Liver (tissue), 9 donors: ENCODE measurements around the gene INTS15. TPM values are rescaled to one million over a fixed set of nuclear protein-coding genes. Genes with fewer than 3 reads are reported as not detected.

Experiments
- DNase-seq: peaks from one replicate; pipeline ENCODE4 v3.0.0-alpha.2; 2017; ENCODE audit warnings: low spot score
- H3K27ac ChIP-seq, 2 donors: one replicate each; pipeline ENCODE4 v1.7.0; 2013; ENCODE audit warnings: inconsistent platforms in 2 of 2, low read length in 2 of 2, control low read depth in 1 of 2, low read depth in 1 of 2, mild to moderate bottlenecking in 1 of 2
- H3K27me3 ChIP-seq, 4 donors: one replicate each; pipeline versions ENCODE4 v1.6.1 to v1.7.0; 2013; ENCODE audit warnings: low read length in 3 of 4, inconsistent platforms in 1 of 4, mild to moderate bottlenecking in 1 of 4, moderate library complexity in 1 of 4; ENCODE audit not compliant: control insufficient read depth in 4 of 4, insufficient read depth in 4 of 4
- H3K36me3 ChIP-seq, 4 donors: one replicate each; pipeline versions ENCODE4 v1.6.1 to v1.7.0; 2013; ENCODE audit warnings: low read length in 3 of 4, mild to moderate bottlenecking in 3 of 4, low read depth in 1 of 4, moderate library complexity in 1 of 4; ENCODE audit not compliant: control insufficient read depth in 4 of 4, insufficient read depth in 3 of 4
- H3K4me1 ChIP-seq, 4 donors: one replicate each; pipeline versions ENCODE4 v1.6.1 to v1.7.0; 2013; ENCODE audit warnings: low read length in 3 of 4, mild to moderate bottlenecking in 3 of 4, moderate library complexity in 1 of 4; ENCODE audit not compliant: control insufficient read depth in 4 of 4, insufficient read depth in 4 of 4
- H3K4me3 ChIP-seq, 3 donors: one replicate each; pipeline versions ENCODE4 v1.6.1 to v1.7.0; 2013; ENCODE audit warnings: low read length in 3 of 3, control low read depth in 1 of 3, low read depth in 1 of 3, mild to moderate bottlenecking in 1 of 3
- H3K9ac ChIP-seq, 2 donors: one replicate each; pipeline ENCODE4 v1.7.0; 2013; ENCODE audit warnings: low read length in 2 of 2, mild to moderate bottlenecking in 2 of 2, moderate library complexity in 2 of 2, control low read depth in 1 of 2, low read depth in 1 of 2
- H3K9me3 ChIP-seq, 4 donors: one replicate each; pipeline versions ENCODE4 v1.6.1 to v1.7.0; 2013; ENCODE audit warnings: low read length in 3 of 4; ENCODE audit not compliant: control insufficient read depth in 4 of 4
- CTCF ChIP-seq: fragments of 150-350 bp; IDR thresholded peaks from 2 replicates; pipeline ENCODE4 v1.5.1; 2017; ENCODE audit warnings: improper control_type of control experiment, low read depth, low read length; ENCODE audit not compliant: missing input control
- EGR1 ChIP-seq, 2 donors: IDR thresholded peaks; 2 replicates each; pipeline ENCODE4 v1.6.1; 2016 to 2018; ENCODE audit warnings: antibody characterized with exemption in 2 of 2, low read depth in 2 of 2
- FOXA1 ChIP-seq: IDR thresholded peaks from 2 replicates; pipeline ENCODE4 v1.6.1; 2016; ENCODE audit warnings: antibody characterized with exemption
- FOXA2 ChIP-seq: IDR thresholded peaks from 2 replicates; pipeline ENCODE4 v1.6.1; 2016; ENCODE audit warnings: antibody characterized with exemption
- GABPA ChIP-seq, 2 donors: IDR thresholded peaks in 1 of 2; conservative IDR thresholded peaks in 1 of 2; 2 replicates each; pipeline ENCODE4 v1.6.1; 2016; ENCODE audit warnings: antibody characterized with exemption in 2 of 2, mild to moderate bottlenecking in 1 of 2, moderate library complexity in 1 of 2
- HNF4A ChIP-seq, 2 donors: conservative IDR thresholded peaks; 2 replicates each; pipeline ENCODE4 v1.6.1; 2016; ENCODE audit warnings: antibody characterized with exemption in 2 of 2, mild to moderate bottlenecking in 2 of 2
- HNF4G ChIP-seq: IDR thresholded peaks from 2 replicates; pipeline ENCODE4 v1.6.1; 2016; ENCODE audit warnings: antibody characterized with exemption
- JUND ChIP-seq, 2 donors: IDR thresholded peaks; 2 replicates each; pipeline ENCODE4 v1.6.1; 2016; ENCODE audit warnings: antibody characterized with exemption in 2 of 2
- NR2F2 ChIP-seq: IDR thresholded peaks from 2 replicates; pipeline ENCODE4 v1.6.1; 2016; ENCODE audit warnings: antibody characterized with exemption
- RAD21 ChIP-seq, 2 donors: IDR thresholded peaks; 2 replicates each; pipeline ENCODE4 v1.6.1; 2016; ENCODE audit warnings: antibody characterized with exemption in 2 of 2, mild to moderate bottlenecking in 2 of 2
- RXRA ChIP-seq, 2 donors: IDR thresholded peaks; 2 replicates each; pipeline ENCODE4 v1.6.1; 2017 to 2018; ENCODE audit warnings: antibody characterized with exemption in 2 of 2, mild to moderate bottlenecking in 1 of 2
- SP1 ChIP-seq: IDR thresholded peaks from 2 replicates; pipeline ENCODE4 v1.6.1; 2018; ENCODE audit warnings: antibody characterized with exemption, mild to moderate bottlenecking
- TAF1 ChIP-seq: conservative IDR thresholded peaks from 2 replicates; pipeline ENCODE4 v1.6.1; 2016; ENCODE audit warnings: antibody characterized with exemption, mild to moderate bottlenecking
- YY1 ChIP-seq: IDR thresholded peaks from 2 replicates; pipeline ENCODE4 v1.6.1; 2016; ENCODE audit warnings: antibody characterized with exemption, mild to moderate bottlenecking
- ZBTB33 ChIP-seq: IDR thresholded peaks from 2 replicates; pipeline ENCODE4 v1.6.1; 2016; ENCODE audit warnings: antibody characterized with exemption
- WGBS: extraction: QIAGEN DNeasy Blood & Tissue Kit; methylation state at CpG from one replicate; pipeline ENCODE4 v1.1.7; 2013; 5-methylcytosine and 5-hydroxymethylcytosine counted together
- polyA plus RNA-seq, 2 donors: library from polyadenylated mRNA; stranded (reverse) in 1 of 2; unstranded in 1 of 2; fragments of 200-250 nt in 1 of 2; fragments of >200 nt in 1 of 2; fragmentation: Nextera tagmentation in 1 of 2; extraction: Ambion mirVana in 1 of 2; gene quantifications; one replicate each; pipeline versions ENCODE4 v1.2.1 to v1.2.3, GENCODE V29; 2013 to 2015
- total RNA-seq, 2 donors: library from RNA; depleted of rRNA; stranded (reverse); fragments of >200 nt; gene quantifications; one replicate each; pipeline ENCODE4 v1.2.3, GENCODE V29; 2014
- TF ChIP-seq, protein P1 (sequence below): IDR thresholded peaks from 2 replicates; pipeline ENCODE4 v1.6.1; 2016; ENCODE audit warnings: antibody characterized with exemption
- TF ChIP-seq, protein P2 (sequence below): IDR thresholded peaks from 2 replicates; pipeline ENCODE4 v1.6.1; 2016; ENCODE audit warnings: antibody characterized with exemption
- donor health status: healthy.
- donor health status: healthy.
- donor health status: healthy.
- donor health status: healthy.
- donor health status: healthy.

INTS15 gene
- total and polyA plus RNA-seq, 4 donors, result 5.2 to 10.4 (median 8.2) TPM

DNA sequence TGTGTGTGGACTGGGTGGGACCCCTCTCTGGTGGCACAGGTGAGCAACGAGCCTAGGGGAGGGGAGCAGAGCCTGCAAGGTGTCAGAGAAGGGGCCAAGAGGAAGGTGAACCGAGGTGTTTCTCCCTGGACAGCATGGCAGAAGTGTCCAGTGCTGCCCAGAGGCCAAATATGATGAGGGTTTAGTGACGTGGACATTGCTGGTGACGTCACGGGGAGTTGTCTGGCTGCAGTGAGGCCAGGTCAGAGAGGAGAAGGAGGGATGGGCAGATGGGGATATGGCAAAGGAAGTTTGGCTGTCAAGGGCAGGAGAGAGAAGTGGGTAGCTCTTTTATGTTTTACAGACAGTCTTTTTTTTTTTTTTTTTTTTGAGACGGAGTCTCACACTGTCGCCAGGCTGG lies 23.0 kb downstream of the INTS15 start:
- Histone ChIP-seq H3K9me3 (no peaks in the 10 kb centered on the region), H3K27me3 (peaks cover 0 to 4% (median 3%) of the 10 kb centered on the region in 4 donors), H3K4me1 (peaks cover 0 to 7% (median 5%) of the 10 kb centered on the region in 4 donors), H3K4me3 (no peak overlapping the region), H3K36me3 (peaks cover 2 to 6% (median 3%) of the 10 kb centered on the region in 4 donors), H3K9ac (no peak overlapping the region), H3K27ac (no peak overlapping the region)
- DNase-seq, result no peak
- WGBS, result 70% methylated on average over 6 of the region's 7 CpGs
- TF ChIP-seq, protein P1, sequence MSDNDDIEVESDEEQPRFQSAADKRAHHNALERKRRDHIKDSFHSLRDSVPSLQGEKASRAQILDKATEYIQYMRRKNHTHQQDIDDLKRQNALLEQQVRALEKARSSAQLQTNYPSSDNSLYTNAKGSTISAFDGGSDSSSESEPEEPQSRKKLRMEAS, result no peak
- TF ChIP-seq SP1 (no peak), JUND (IDR thresholded peaks at IDR 0.05) (no peak), GABPA (IDR thresholded peaks at IDR 0.05 in 1 of 2, conservative IDR thresholded peaks at IDR 0.05 in 1 of 2) (no peak), RAD21 (IDR thresholded peaks at IDR 0.05) (no peak), HNF4A (conservative IDR thresholded peaks at IDR 0.05) (no peak), CTCF (no peak), FOXA1 (no peak), EGR1 (IDR thresholded peaks at IDR 0.05; ENCODE audit: low read depth in 2 of 2) (no peak), RXRA (IDR thresholded peaks at IDR 0.05) (no peak), FOXA2 (no peak), YY1 (no peak), HNF4G (no peak)
- TF ChIP-seq, protein P2, sequence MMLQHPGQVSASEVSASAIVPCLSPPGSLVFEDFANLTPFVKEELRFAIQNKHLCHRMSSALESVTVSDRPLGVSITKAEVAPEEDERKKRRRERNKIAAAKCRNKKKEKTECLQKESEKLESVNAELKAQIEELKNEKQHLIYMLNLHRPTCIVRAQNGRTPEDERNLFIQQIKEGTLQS, result no peak

DNA sequence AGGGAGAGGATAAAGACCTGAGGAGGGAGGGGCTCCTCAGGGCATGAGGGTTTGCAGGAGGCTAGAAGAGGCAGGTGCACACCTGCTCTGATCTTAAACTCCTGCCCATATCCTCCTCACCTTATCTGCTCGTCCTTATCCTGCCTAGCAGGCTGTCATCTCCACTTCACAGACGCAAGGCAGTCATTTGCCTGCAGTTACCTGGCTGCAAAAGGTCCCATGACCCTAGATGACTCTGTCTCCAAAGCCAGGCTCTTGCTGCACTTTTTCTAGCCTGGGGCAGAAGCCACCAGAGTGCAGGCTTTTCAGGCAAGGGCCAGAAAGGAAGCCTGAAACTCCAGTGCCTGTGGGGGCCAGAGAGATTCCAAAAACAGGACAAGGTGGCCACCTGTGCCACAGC lies 23.9 kb downstream of the INTS15 start:
- 46% methylated on average over 2 of the region's 2 CpGs for WGBS
- H3K36me3 ChIP-seq, result peaks cover 0 to 2% (median under 1%) of the 10 kb centered on the region in 4 donors

More for the DNA sequence above, 23.9 kb downstream of the INTS15 start:
- H3K27ac ChIP-seq, result no peak overlapping the region
- peaks cover 0 to 7% (median 5%) of the 10 kb centered on the region in 4 donors for H3K4me1 ChIP-seq
- H3K27me3 ChIP-seq, result peaks cover 0 to 4% (median 3%) of the 10 kb centered on the region in 4 donors
- no peak overlapping the region for H3K9ac ChIP-seq
- H3K4me3 ChIP-seq, result no peak overlapping the region
- DNase-seq, result no peak
- no peaks in the 10 kb centered on the region for H3K9me3 ChIP-seq
- no peak for TF ChIP-seq NR2F2
- TF ChIP-seq, protein P1, result no peak
- TF ChIP-seq TAF1, result no peak
- no peak for TF ChIP-seq JUND (IDR thresholded peaks at IDR 0.05)
- no peak for TF ChIP-seq YY1
- TF ChIP-seq, protein P2, result no peak
- TF ChIP-seq CTCF, result no peak
- TF ChIP-seq SP1, result no peak
- no peak for TF ChIP-seq RXRA (IDR thresholded peaks at IDR 0.05)
- TF ChIP-seq FOXA1, result no peak
- TF ChIP-seq EGR1 (IDR thresholded peaks at IDR 0.05; ENCODE audit: low read depth in 2 of 2), result no peak
- no peak for TF ChIP-seq FOXA2
- no peak for TF ChIP-seq GABPA (IDR thresholded peaks at IDR 0.05 in 1 of 2, conservative IDR thresholded peaks at IDR 0.05 in 1 of 2)
- no peak for TF ChIP-seq RAD21 (IDR thresholded peaks at IDR 0.05)
- TF ChIP-seq HNF4A (conservative IDR thresholded peaks at IDR 0.05), result no peak
- no peak for TF ChIP-seq ZBTB33
- TF ChIP-seq HNF4G, result no peak
